Natural killer cell (primary cell): ENCODE measurements around the gene HS3ST4. TPM values are rescaled to one million over a fixed set of nuclear protein-coding genes. Genes with fewer than 3 reads are reported as not detected.

Experiments used
- ATAC-seq, 3 donors: fragments of 150-1000 bp in 2 of 3; fragments of 200-7000 bp in 1 of 3; cut with Tn5 transposase; 1 replicate in 1 of 3; 2 replicates in 2 of 3; pipeline ENCODE4 v1.10.0; 2021; ENCODE audit warnings: mild to moderate bottlenecking in 2 of 3, moderate library complexity in 2 of 3
- DNase-seq, 2 donors: peaks; one replicate each; pipeline versions ENCODE4 v3.0.0 to v3.0.0-alpha.2; 2013 to 2021; ENCODE audit warnings: mixed read lengths in 1 of 2
- H3K27ac ChIP-seq: one replicate; pipeline ENCODE4 v1.5.1; 2013; ENCODE audit warnings: mild to moderate bottlenecking, low read length
- H3K27me3 ChIP-seq: one replicate; pipeline ENCODE4 v1.6.1; 2013; ENCODE audit warnings: low read length; ENCODE audit not compliant: control insufficient read depth, insufficient read depth
- H3K36me3 ChIP-seq: one replicate; pipeline ENCODE4 v1.6.1; 2013; ENCODE audit warnings: low read length; ENCODE audit not compliant: control insufficient read depth, insufficient read depth
- H3K4me1 ChIP-seq: one replicate; pipeline ENCODE4 v1.6.1; 2013; ENCODE audit warnings: low read length; ENCODE audit not compliant: control insufficient read depth, insufficient read depth
- H3K4me3 ChIP-seq: one replicate; pipeline ENCODE4 v1.5.1; 2013; ENCODE audit warnings: low read length
- H3K9me3 ChIP-seq: one replicate; pipeline ENCODE4 v1.6.1; 2013; ENCODE audit warnings: low read length; ENCODE audit not compliant: control insufficient read depth, insufficient read depth
- H3K27ac Mint-ChIP-seq, 2 donors: one replicate each; pipeline ENCODE4 v1.8.0; 2022; ENCODE audit warnings: mild to moderate bottlenecking in 2 of 2, mixed read lengths in 2 of 2, moderate library complexity in 1 of 2
- H3K27me3 Mint-ChIP-seq, 2 donors: one replicate each; pipeline ENCODE4 v1.8.0; 2022; ENCODE audit warnings: low read depth in 2 of 2, mixed read lengths in 2 of 2
- H3K36me3 Mint-ChIP-seq: one replicate; pipeline ENCODE4 v1.8.0; 2022; ENCODE audit warnings: mixed read lengths
- H3K4me1 Mint-ChIP-seq, 2 donors: one replicate each; pipeline ENCODE4 v1.8.0; 2022; ENCODE audit warnings: mixed read lengths in 2 of 2
- H3K4me3 Mint-ChIP-seq: one replicate; pipeline ENCODE4 v1.8.0; 2022; ENCODE audit warnings: mild to moderate bottlenecking, moderate library complexity, mixed read lengths
- H3K9me3 Mint-ChIP-seq, 2 donors: one replicate each; pipeline ENCODE4 v1.8.0; 2022; ENCODE audit warnings: mixed read lengths in 2 of 2
- WGBS: methylation state at CpG from one replicate; pipeline ENCODE4 v1.1.7; 2013; ENCODE audit warnings: missing lambda C conversion rate; ENCODE audit not compliant: insufficient coverage; 5-methylcytosine and 5-hydroxymethylcytosine counted together
- intact Hi-C: fragments of 100-400 bp; cut with micrococcal nuclease; formaldehyde crosslinking; loops from one replicate; pipeline ENCODE4 v1.14.2; 2022
- total RNA-seq, 4 donors: library from RNA; stranded (reverse); fragments of 120-200 nt in 1 of 4; gene quantifications; one replicate each; pipeline versions ENCODE4 v1.2.3 to v1.2.4, GENCODE V29; 2013 to 2022
- TF ChIP-seq, protein P1 (sequence below): fragments of 200-600 bp; IDR thresholded peaks from one replicate; pipeline ENCODE4 v1.8.0; 2022; ENCODE audit warnings: antibody characterized with exemption

HS3ST4 gene
- total RNA-seq, 3 donors from 2014 or later (not counting 1 experiment from before 2014, with no cell fraction given): not detected

DNA sequence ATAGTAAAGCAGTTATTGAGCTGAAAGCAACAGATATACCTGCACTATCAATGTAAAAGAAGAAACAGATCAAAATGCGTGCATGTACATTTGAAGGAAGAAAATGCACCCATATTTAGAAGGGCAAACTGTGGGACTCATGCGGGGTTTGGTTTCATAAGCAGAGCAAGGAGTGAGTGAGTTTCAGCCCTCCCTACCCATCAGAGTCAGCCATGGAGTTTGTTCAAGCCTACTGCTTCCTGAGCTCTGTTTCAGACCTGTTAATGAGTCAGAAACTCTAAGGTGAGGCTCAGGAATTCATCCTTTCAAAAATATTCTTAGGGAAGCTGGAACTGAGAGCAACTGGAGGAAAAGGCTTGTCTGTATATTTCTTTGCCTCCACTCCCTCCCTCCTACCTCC lies 446.2 kb downstream of the HS3ST4 start:
- H3K27me3 Mint-ChIP-seq: no peaks in the 10 kb centered on the region
- TF ChIP-seq, protein P1, sequence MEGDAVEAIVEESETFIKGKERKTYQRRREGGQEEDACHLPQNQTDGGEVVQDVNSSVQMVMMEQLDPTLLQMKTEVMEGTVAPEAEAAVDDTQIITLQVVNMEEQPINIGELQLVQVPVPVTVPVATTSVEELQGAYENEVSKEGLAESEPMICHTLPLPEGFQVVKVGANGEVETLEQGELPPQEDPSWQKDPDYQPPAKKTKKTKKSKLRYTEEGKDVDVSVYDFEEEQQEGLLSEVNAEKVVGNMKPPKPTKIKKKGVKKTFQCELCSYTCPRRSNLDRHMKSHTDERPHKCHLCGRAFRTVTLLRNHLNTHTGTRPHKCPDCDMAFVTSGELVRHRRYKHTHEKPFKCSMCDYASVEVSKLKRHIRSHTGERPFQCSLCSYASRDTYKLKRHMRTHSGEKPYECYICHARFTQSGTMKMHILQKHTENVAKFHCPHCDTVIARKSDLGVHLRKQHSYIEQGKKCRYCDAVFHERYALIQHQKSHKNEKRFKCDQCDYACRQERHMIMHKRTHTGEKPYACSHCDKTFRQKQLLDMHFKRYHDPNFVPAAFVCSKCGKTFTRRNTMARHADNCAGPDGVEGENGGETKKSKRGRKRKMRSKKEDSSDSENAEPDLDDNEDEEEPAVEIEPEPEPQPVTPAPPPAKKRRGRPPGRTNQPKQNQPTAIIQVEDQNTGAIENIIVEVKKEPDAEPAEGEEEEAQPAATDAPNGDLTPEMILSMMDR: no peak
- Histone ChIP-seq H3K4me1 (no peaks in the 10 kb centered on the region), H3K27ac (no peak overlapping the region), H3K4me3 (no peak overlapping the region), H3K36me3 (no peaks in the 10 kb centered on the region), H3K27me3 (no peaks in the 10 kb centered on the region), H3K9me3 (no peaks in the 10 kb centered on the region)
- no peak overlapping the region for H3K27ac Mint-ChIP-seq
- H3K9me3 Mint-ChIP-seq: no peaks in the 10 kb centered on the region
- 100% methylated on average over 2 of the region's 2 CpGs for WGBS
- no peak for ATAC-seq
- intact Hi-C loops: no loop called here
- no peaks in the 10 kb centered on the region for H3K36me3 Mint-ChIP-seq
- no peak for DNase-seq
- H3K4me3 Mint-ChIP-seq: no peak overlapping the region
- no peaks in the 10 kb centered on the region for H3K4me1 Mint-ChIP-seq

- ATAC-seq: no peak
- H3K27ac ChIP-seq: no peak overlapping the region
Measured at GRCh38 chr16:26139091-26139490, 447.3 kb downstream of the HS3ST4 start.

DNA sequence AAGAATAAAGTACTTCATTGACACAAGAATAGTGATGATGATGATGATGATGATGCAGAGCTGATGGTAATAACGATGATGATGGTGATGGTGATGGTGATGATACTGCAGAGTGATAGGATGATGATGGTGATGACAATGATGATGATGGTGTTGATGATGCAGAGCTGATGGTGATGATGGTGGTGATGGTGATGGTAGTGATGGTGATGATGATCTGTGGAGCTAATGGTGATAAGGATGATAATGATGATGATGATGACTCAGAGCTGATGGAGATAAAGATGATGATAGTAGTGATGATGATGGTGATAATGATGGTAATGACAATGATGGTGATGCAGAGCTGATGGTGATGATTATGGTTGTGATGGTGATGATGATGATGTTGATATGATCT lies 448.1 kb downstream of the HS3ST4 start:
- Histone ChIP-seq H3K36me3 (no peaks in the 10 kb centered on the region), H3K4me3 (no peak overlapping the region), H3K4me1 (no peaks in the 10 kb centered on the region), H3K27me3 (no peaks in the 10 kb centered on the region), H3K27ac (no peak overlapping the region), H3K9me3 (no peaks in the 10 kb centered on the region)
- no peak for ATAC-seq
- Mint-ChIP-seq H3K4me3 (no peak overlapping the region), H3K4me1 (no peaks in the 10 kb centered on the region), H3K27ac (no peak overlapping the region), H3K27me3 (no peaks in the 10 kb centered on the region), H3K9me3 (no peaks in the 10 kb centered on the region), H3K36me3 (no peaks in the 10 kb centered on the region)
- TF ChIP-seq, protein P1: no peak
- 79% methylated on average over 1 of the region's 1 CpG for WGBS
- no peak for DNase-seq
- intact Hi-C loops: no loop called here

More at GRCh38 chr16:26139091-26139490, 447.3 kb downstream of the HS3ST4 start:
- Histone ChIP-seq H3K9me3 (no peaks in the 10 kb centered on the region), H3K36me3 (no peaks in the 10 kb centered on the region), H3K4me3 (no peak overlapping the region), H3K27me3 (no peaks in the 10 kb centered on the region), H3K4me1 (no peaks in the 10 kb centered on the region)
- Mint-ChIP-seq H3K9me3 (no peaks in the 10 kb centered on the region), H3K27me3 (no peaks in the 10 kb centered on the region), H3K27ac (no peak overlapping the region), H3K4me3 (no peak overlapping the region), H3K36me3 (no peaks in the 10 kb centered on the region), H3K4me1 (no peaks in the 10 kb centered on the region)
- WGBS: 92% methylated on average over 5 of the region's 7 CpGs
- intact Hi-C loops: no loop called here
- no peak for DNase-seq
- TF ChIP-seq, protein P1: no peak
